Fibroblast of mammary gland (primary cell): Measurements from ENCODE around the gene PAFAH2.

Source experiments
- DNase-seq: peaks from one replicate; pipeline ENCODE4 v3.0.0-alpha.2; 2010; ENCODE audit warnings: low read depth
- H3K4me3 ChIP-seq: 2 replicates; pipeline ENCODE4 v1.5.1; 2011; ENCODE audit warnings: low read depth, mild to moderate bottlenecking, low read length, moderate library complexity; ENCODE audit not compliant: control insufficient read depth
- CTCF ChIP-seq: conservative IDR thresholded peaks from 2 replicates; pipeline ENCODE4 v1.5.1; 2011; ENCODE audit warnings: low read depth, low read length, inconsistent platforms; ENCODE audit not compliant: control insufficient read depth, insufficient read depth

Gene PAFAH2

GRCh38 chr1:25997828-25998761 lies at the start of gene PAFAH2:
Gene PAFAH2, minus strand, starts transcription at chr1:25998063. Its CDS starts 7,247 bp downstream, at chr1:25990816.
- H3K4me3 ChIP-seq: peak within 1 kb of the TSS; percentile 80
- TF ChIP-seq CTCF: peak; percentile 92
- DNase-seq: peak; percentile 99

GRCh38 chr1:26047278-26047874 lies 49.5 kb upstream of the PAFAH2 start:
- no peak overlapping the region for H3K4me3 ChIP-seq
- DNase-seq: no peak
- TF ChIP-seq CTCF: no peak

- H3K4me3 ChIP-seq: no peak overlapping the region
- no peak for DNase-seq
- TF ChIP-seq CTCF: no peak
These were observed 48.6 kb upstream of the PAFAH2 start for GRCh38 chr1:26046246-26047095.

- no peak for TF ChIP-seq CTCF
These were observed 47.9 kb upstream of the PAFAH2 start, which contains the start of gene SLC30A2 for GRCh38 chr1:26045722-26046245. Gene SLC30A2, minus strand, starts transcription at chr1:26046118. Its CDS starts 222 bp downstream, at chr1:26045896.

DNA sequence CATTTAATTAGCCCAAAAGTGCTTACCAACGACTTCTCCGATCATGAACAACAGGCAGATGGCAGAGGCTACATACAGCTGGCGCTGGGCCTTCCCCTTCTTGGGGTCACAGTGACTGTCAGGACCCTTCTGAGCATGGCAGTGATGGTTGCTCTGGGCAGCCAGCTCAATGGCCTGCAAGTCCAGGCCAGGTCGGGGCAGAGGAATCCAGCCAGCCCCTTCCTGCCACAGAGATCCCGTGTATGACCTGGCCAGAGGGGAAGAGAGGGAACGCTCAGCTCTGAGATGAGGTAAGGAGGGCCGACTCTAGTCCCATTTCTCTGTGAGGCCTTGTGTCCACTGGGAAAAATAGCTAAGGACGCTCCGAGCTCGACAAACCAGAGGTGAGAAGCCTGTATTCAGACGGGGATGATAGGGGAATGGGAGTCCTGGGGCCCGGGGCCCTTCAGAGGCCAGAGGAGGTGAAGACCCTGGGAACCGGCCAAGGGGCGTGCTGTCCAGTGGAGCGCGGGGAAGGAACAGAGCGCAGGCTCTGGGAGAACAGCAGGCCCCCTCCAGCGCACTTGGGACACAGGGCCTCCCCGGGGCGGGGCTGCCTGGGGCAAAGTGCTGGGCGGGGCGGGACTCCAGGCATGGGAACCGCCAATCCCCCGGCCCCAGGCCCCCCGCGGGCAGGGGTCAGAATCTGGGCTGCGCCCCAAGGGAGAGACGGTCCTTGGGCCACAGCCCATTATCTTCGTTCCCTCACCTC lies 47.3 kb upstream of the PAFAH2 start:
- no peak for DNase-seq
- no peak overlapping the region for H3K4me3 ChIP-seq
- TF ChIP-seq CTCF: no peak

More at GRCh38 chr1:26045722-26046245, 47.9 kb upstream of the PAFAH2 start, which contains the start of gene SLC30A2:
- no peak for DNase-seq
- H3K4me3 ChIP-seq: no peak within 1 kb of the TSS
